Astrocyte (in vitro differentiated cells and primary cell): ENCODE data around the gene PTPRU.

Source experiments
- EZH2 ChIP-seq: IDR thresholded peaks from 2 replicates; pipeline ENCODE4 v1.6.1; 2012; ENCODE audit warnings: mild to moderate bottlenecking, low read length, inconsistent platforms; ENCODE audit not compliant: insufficient read depth
- TF ChIP-seq, protein P1 (sequence below): IDR thresholded peaks from 2 replicates; pipeline ENCODE4 v1.5.1; 2011; ENCODE audit warnings: low read depth, mild to moderate bottlenecking, inconsistent platforms, low read length, moderate library complexity; ENCODE audit not compliant: insufficient read depth

DNA sequence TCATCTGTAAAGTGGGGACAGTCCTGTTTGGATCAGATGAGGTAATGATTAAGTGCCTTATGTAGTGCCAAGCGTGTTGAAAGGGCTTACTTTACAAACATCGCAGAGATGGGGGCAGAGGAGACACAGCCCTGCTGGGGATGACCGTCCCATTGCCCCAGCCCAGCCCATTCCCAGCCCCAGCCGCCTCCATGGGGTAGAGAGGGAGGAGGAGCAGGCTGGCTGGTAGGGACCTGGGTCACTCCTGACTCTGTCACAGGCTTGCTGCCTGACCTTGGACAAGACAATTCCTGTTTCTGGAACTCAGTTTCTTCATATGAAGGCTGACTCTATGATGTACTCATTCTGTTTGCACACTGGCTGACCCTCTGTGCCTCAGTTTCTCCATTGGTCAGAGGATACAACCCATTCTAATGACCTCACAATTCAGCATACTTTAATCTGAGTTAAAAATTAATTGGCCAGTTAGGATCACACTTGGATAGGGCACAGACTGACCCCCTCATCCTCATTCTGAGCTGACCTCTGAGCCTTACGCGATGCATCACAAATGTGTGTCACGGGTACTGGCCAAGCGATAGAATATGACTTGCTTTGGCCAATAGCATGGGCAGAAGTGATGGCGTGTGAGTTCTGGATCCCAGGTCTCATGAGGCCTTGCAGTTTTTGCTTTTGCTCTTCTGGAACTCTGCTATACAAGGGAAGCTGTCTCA lies 91.1 kb downstream of the PTPRU start:
- TF ChIP-seq, protein P1, sequence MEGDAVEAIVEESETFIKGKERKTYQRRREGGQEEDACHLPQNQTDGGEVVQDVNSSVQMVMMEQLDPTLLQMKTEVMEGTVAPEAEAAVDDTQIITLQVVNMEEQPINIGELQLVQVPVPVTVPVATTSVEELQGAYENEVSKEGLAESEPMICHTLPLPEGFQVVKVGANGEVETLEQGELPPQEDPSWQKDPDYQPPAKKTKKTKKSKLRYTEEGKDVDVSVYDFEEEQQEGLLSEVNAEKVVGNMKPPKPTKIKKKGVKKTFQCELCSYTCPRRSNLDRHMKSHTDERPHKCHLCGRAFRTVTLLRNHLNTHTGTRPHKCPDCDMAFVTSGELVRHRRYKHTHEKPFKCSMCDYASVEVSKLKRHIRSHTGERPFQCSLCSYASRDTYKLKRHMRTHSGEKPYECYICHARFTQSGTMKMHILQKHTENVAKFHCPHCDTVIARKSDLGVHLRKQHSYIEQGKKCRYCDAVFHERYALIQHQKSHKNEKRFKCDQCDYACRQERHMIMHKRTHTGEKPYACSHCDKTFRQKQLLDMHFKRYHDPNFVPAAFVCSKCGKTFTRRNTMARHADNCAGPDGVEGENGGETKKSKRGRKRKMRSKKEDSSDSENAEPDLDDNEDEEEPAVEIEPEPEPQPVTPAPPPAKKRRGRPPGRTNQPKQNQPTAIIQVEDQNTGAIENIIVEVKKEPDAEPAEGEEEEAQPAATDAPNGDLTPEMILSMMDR, result no peak
- TF ChIP-seq EZH2, result no peak
